Measurements from ENCODE around the gene C7orf25. TPM values are rescaled to one million over a fixed set of nuclear protein-coding genes. Genes with fewer than 3 reads are reported as not detected.
A peak's percentile ranks its signal among the peaks of the same experiment; 100 is the strongest.

Gene C7orf25
- total and polyA plus RNA-seq, 4 donors, result 3.0 to 5.8 (median 4.6) TPM

DNA sequence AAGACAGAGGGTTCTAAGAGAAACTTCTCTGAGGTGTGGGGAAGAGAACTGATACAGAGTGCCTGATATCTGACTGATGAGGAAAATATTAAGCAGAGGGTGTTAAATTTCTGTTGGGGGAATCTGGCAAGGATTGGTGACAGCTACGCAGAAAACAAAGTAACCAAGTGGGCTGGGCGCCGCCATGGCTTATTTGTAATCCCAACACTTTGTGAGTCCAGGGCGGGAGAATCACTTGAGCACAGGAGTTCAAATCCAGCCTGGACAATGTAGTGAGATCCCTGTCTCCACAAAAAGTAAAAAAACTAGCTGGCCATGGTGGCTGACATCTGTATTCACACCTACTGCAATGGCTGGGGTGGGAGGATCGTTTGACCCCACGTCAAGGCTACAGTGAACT is 2.1 kb upstream of the C7orf25 start:
- DNase-seq (ENCODE audit: low read depth in 4 of 6, low spot score in 6 of 6), result no peak
- H3K27me3 ChIP-seq (ENCODE audit: control insufficient read depth, insufficient read depth, low read length), result no peaks in the 10 kb centered on the region
- H3K4me1 ChIP-seq (ENCODE audit: control insufficient read depth, insufficient read depth, low read length), result peaks cover 7% of the 10 kb centered on the region
- H3K9me3 ChIP-seq (ENCODE audit: control insufficient read depth, insufficient read depth, low read length), result no peaks in the 10 kb centered on the region
- H3K36me3 ChIP-seq (ENCODE audit: control insufficient read depth, insufficient read depth, low read length), result peaks cover 16% of the 10 kb centered on the region
- H3K27ac ChIP-seq (ENCODE audit: low read depth, low read length), result no peak overlapping the region
- WGBS (ENCODE audit: insufficient coverage), result 67% methylated on average over 3 of the region's 6 CpGs
- H3K4me3 ChIP-seq (ENCODE audit: low read depth, low read length), result no peak overlapping the region

GRCh38 chr7:42913591-42913990 is 1.7 kb upstream of the C7orf25 start:
- H3K9me3 ChIP-seq (ENCODE audit: control insufficient read depth, insufficient read depth, low read length), result no peaks in the 10 kb centered on the region
- no peak overlapping the region for H3K4me3 ChIP-seq (ENCODE audit: low read depth, low read length)
- H3K36me3 ChIP-seq (ENCODE audit: control insufficient read depth, insufficient read depth, low read length), result peaks cover 12% of the 10 kb centered on the region
- WGBS (ENCODE audit: insufficient coverage), result no CpG with 5 or more reads among the region's 2 CpGs
- peaks cover 7% of the 10 kb centered on the region for H3K4me1 ChIP-seq (ENCODE audit: control insufficient read depth, insufficient read depth, low read length)
- DNase-seq (ENCODE audit: low read depth in 4 of 6, low spot score in 6 of 6), result no peak
- no peak overlapping the region for H3K27ac ChIP-seq (ENCODE audit: low read depth, low read length)
- no peaks in the 10 kb centered on the region for H3K27me3 ChIP-seq (ENCODE audit: control insufficient read depth, insufficient read depth, low read length)

DNA sequence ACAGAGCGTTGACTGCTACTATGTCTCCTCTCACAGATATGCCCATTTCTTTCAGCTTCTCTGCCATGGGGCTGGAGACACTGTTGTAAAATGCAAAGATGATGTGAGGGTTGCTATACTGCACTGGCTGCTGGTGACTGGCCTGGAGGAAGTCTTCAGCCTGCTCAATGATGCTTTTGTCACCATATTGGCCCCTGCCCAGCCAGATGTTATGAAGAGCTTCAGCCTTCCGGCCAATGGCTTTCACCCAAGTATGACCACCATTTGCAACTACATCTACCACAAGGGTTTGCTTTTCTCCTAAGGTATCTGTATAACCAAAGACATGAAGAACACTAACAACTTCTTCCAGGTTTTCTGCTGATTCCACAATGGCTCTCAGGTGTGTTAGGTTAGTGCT is 1.6 kb downstream of the C7orf25 start:
- no peak for DNase-seq (ENCODE audit: low read depth in 4 of 6, low spot score in 6 of 6)
- Histone ChIP-seq H3K36me3 (ENCODE audit: control insufficient read depth, insufficient read depth, low read length) (no peaks in the 10 kb centered on the region), H3K4me1 (ENCODE audit: control insufficient read depth, insufficient read depth, low read length) (peaks cover 7% of the 10 kb centered on the region), H3K27me3 (ENCODE audit: control insufficient read depth, insufficient read depth, low read length) (no peaks in the 10 kb centered on the region), H3K27ac (ENCODE audit: low read depth, low read length) (no peak overlapping the region), H3K4me3 (ENCODE audit: low read depth, low read length) (no peak overlapping the region), H3K9me3 (ENCODE audit: control insufficient read depth, insufficient read depth, low read length) (no peaks in the 10 kb centered on the region)
- 67% methylated on average over 2 of the region's 2 CpGs for WGBS (ENCODE audit: insufficient coverage)

DNA sequence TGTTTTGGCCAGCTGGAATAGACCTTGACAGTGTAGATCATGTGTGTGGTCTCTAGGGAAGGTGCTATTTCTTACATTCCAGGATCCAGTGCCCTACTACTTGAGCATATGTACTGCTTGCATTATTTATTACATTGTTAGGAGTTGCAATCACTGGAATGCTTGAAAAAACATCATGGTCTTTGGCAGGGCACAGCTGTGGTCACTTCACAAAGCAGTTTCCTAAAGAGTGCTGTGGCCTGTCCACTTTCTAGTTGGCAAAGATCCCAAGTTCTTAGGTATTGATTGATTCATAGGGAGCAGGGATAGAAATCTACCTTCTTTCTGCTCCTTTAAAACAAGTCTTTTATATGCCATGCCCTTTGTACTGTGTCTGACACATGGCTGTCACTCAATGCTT is 4.6 kb downstream of the C7orf25 start:
- Histone ChIP-seq H3K27me3 (ENCODE audit: control insufficient read depth, insufficient read depth, low read length) (no peaks in the 10 kb centered on the region), H3K4me1 (ENCODE audit: control insufficient read depth, insufficient read depth, low read length) (peaks cover 7% of the 10 kb centered on the region), H3K4me3 (ENCODE audit: low read depth, low read length) (no peak overlapping the region), H3K9me3 (ENCODE audit: control insufficient read depth, insufficient read depth, low read length) (no peaks in the 10 kb centered on the region), H3K36me3 (ENCODE audit: control insufficient read depth, insufficient read depth, low read length) (no peaks in the 10 kb centered on the region), H3K27ac (ENCODE audit: low read depth, low read length) (no peak overlapping the region)
- DNase-seq (ENCODE audit: low read depth in 4 of 6, low spot score in 6 of 6), result no peak

- WGBS (ENCODE audit: insufficient coverage), result 100% methylated on average over 1 of the region's 1 CpG
- Histone ChIP-seq H3K27ac (ENCODE audit: low read depth, low read length) (no peak overlapping the region), H3K27me3 (ENCODE audit: control insufficient read depth, insufficient read depth, low read length) (no peaks in the 10 kb centered on the region), H3K4me3 (ENCODE audit: low read depth, low read length) (no peak overlapping the region), H3K36me3 (ENCODE audit: control insufficient read depth, insufficient read depth, low read length) (no peaks in the 10 kb centered on the region), H3K4me1 (ENCODE audit: control insufficient read depth, insufficient read depth, low read length) (peaks cover 3% of the 10 kb centered on the region), H3K9me3 (ENCODE audit: control insufficient read depth, insufficient read depth, low read length) (no peaks in the 10 kb centered on the region)
- DNase-seq (ENCODE audit: low read depth in 4 of 6, low spot score in 6 of 6), result no peak
Observed at GRCh38 chr7:42906181-42906580, 5.7 kb downstream of the C7orf25 start.

DNA sequence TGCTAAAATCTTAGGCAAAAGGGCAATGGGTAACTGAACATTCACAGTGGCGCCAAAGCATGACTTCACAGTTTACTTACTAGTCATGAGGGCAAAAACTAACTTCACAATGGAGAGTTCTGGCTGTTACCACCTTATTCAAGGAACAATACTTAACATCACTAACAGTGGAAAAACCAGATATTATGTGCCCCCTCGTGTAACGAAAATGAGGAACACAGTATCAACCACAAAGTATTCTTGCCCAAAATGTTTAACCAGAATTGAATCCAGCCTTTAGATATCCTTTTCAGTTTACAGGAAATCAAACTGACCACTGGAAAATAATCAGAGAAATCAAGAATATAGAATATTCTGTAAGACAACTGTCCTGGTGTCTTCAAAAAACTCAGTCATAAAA is 9.5 kb downstream of the C7orf25 start:
- Histone ChIP-seq H3K27ac (ENCODE audit: low read depth, low read length) (no peak overlapping the region), H3K4me3 (ENCODE audit: low read depth, low read length) (no peak overlapping the region), H3K27me3 (ENCODE audit: control insufficient read depth, insufficient read depth, low read length) (no peaks in the 10 kb centered on the region), H3K36me3 (ENCODE audit: control insufficient read depth, insufficient read depth, low read length) (no peaks in the 10 kb centered on the region), H3K9me3 (ENCODE audit: control insufficient read depth, insufficient read depth, low read length) (no peaks in the 10 kb centered on the region), H3K4me1 (ENCODE audit: control insufficient read depth, insufficient read depth, low read length) (no peaks in the 10 kb centered on the region)
- WGBS (ENCODE audit: insufficient coverage), result 50% methylated on average over 2 of the region's 3 CpGs
- DNase-seq (ENCODE audit: low read depth in 4 of 6, low spot score in 6 of 6), result no peak

DNA sequence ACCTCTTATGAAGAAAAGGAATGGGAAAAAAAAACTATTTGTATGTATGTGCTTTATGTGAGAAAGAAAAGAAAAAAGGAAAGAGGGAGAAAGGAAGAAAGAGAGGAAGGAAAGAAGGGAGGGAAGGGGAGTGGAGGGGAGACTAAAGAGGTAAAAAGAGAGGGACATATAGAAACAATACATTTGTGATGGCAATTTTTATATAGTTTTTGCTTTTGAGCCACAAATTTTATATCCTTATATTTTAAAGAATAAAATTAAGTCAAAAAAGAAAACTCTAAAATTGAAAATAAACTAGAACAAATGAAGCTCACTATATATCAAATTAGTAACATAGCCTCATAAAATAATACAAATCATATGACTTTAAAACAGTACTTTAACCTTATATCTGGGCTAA is 11.0 kb downstream of the C7orf25 start:
- no peak overlapping the region for H3K4me3 ChIP-seq (ENCODE audit: low read depth, low read length)
- H3K9me3 ChIP-seq (ENCODE audit: control insufficient read depth, insufficient read depth, low read length), result no peaks in the 10 kb centered on the region
- H3K36me3 ChIP-seq (ENCODE audit: control insufficient read depth, insufficient read depth, low read length), result no peaks in the 10 kb centered on the region
- H3K4me1 ChIP-seq (ENCODE audit: control insufficient read depth, insufficient read depth, low read length), result no peaks in the 10 kb centered on the region
- no peak overlapping the region for H3K27ac ChIP-seq (ENCODE audit: low read depth, low read length)
- H3K27me3 ChIP-seq (ENCODE audit: control insufficient read depth, insufficient read depth, low read length), result no peaks in the 10 kb centered on the region
- no peak for DNase-seq (ENCODE audit: low read depth in 4 of 6, low spot score in 6 of 6)

- WGBS (ENCODE audit: insufficient coverage), result 58% methylated on average over 6 of the region's 9 CpGs
- H3K36me3 ChIP-seq (ENCODE audit: control insufficient read depth, insufficient read depth, low read length), result no peaks in the 10 kb centered on the region
- no peak overlapping the region for H3K4me3 ChIP-seq (ENCODE audit: low read depth, low read length)
- no peak overlapping the region for H3K27ac ChIP-seq (ENCODE audit: low read depth, low read length)
- H3K9me3 ChIP-seq (ENCODE audit: control insufficient read depth, insufficient read depth, low read length), result no peaks in the 10 kb centered on the region
- no peaks in the 10 kb centered on the region for H3K27me3 ChIP-seq (ENCODE audit: control insufficient read depth, insufficient read depth, low read length)
- peaks cover 8% of the 10 kb centered on the region for H3K4me1 ChIP-seq (ENCODE audit: control insufficient read depth, insufficient read depth, low read length)
- no peak for DNase-seq (ENCODE audit: low read depth in 4 of 6, low spot score in 6 of 6)
Observed at GRCh38 chr7:42893346-42894240, 18.3 kb downstream of the C7orf25 start.

GRCh38 chr7:42886893-42887505 is 24.9 kb downstream of the C7orf25 start:
- peaks cover 23% of the 10 kb centered on the region for H3K4me1 ChIP-seq (ENCODE audit: control insufficient read depth, insufficient read depth, low read length)
- H3K27ac ChIP-seq (ENCODE audit: low read depth, low read length), result no peak overlapping the region
- no peaks in the 10 kb centered on the region for H3K27me3 ChIP-seq (ENCODE audit: control insufficient read depth, insufficient read depth, low read length)
- no peak for DNase-seq (ENCODE audit: low read depth in 4 of 6, low spot score in 6 of 6)
- H3K9me3 ChIP-seq (ENCODE audit: control insufficient read depth, insufficient read depth, low read length), result no peaks in the 10 kb centered on the region
- H3K36me3 ChIP-seq (ENCODE audit: control insufficient read depth, insufficient read depth, low read length), result peaks cover 7% of the 10 kb centered on the region
- H3K4me3 ChIP-seq (ENCODE audit: low read depth, low read length), result no peak overlapping the region

DNA sequence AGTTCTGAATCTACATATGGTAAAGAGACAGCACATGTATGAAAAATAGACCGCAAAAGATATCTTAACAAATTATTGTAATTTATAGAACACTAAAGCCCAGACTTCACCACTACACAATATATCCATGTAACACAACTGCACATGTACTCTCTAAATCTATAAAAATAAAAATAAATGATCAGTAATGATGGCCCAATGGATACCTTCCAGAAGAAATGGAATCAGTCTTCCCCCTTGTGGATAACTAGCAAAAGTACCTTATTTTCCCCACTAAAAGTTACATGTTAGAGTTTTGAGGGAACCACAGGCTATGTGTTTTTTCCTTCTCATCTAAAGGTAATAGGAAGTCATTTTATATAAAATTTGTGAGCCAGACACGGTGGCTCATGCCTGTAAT is 25.7 kb downstream of the C7orf25 start:
- Histone ChIP-seq H3K27ac (ENCODE audit: low read depth, low read length) (no peak overlapping the region), H3K27me3 (ENCODE audit: control insufficient read depth, insufficient read depth, low read length) (no peaks in the 10 kb centered on the region), H3K36me3 (ENCODE audit: control insufficient read depth, insufficient read depth, low read length) (peaks cover 7% of the 10 kb centered on the region), H3K9me3 (ENCODE audit: control insufficient read depth, insufficient read depth, low read length) (no peaks in the 10 kb centered on the region), H3K4me1 (ENCODE audit: control insufficient read depth, insufficient read depth, low read length) (peaks cover 23% of the 10 kb centered on the region), H3K4me3 (ENCODE audit: low read depth, low read length) (no peak overlapping the region)
- no CpG with 5 or more reads among the region's 2 CpGs for WGBS (ENCODE audit: insufficient coverage)
- DNase-seq (ENCODE audit: low read depth in 4 of 6, low spot score in 6 of 6), result peak in 1 of 6 donors; percentile 23
